ENCODE data around the gene ARX. TPM values are rescaled to one million over a fixed set of nuclear protein-coding genes. Genes with fewer than 3 reads are reported as not detected.

The ARX gene
- total RNA-seq, 2 donors from 2014 or later, result not detected

GRCh38 chrX:25011589-25012432 lies 4.0 kb downstream of the ARX start:
- no peaks in the 10 kb centered on the region for H3K9me3 Mint-ChIP-seq
- H3K4me3 Mint-ChIP-seq, result no peak overlapping the region
- no peak overlapping the region for H3K27ac Mint-ChIP-seq
- DNase-seq (ENCODE audit: low spot score) (no peak), ATAC-seq (no peak)
- no peaks in the 10 kb centered on the region for H3K36me3 Mint-ChIP-seq
- H3K4me1 Mint-ChIP-seq (ENCODE audit: low read depth in 2 of 2), result peaks cover 5 to 18% of the 10 kb centered on the region in 2 donors
- peaks cover 27 to 40% of the 10 kb centered on the region in 2 donors for H3K27me3 Mint-ChIP-seq

- H3K9me3 Mint-ChIP-seq, result no peaks in the 10 kb centered on the region
Measured at GRCh38 chrX:25010784-25011588, 4.8 kb downstream of the ARX start.

GRCh38 chrX:25009407-25009806 lies 6.4 kb downstream of the ARX start:
- DNase-seq (ENCODE audit: low spot score), result no peak
- ATAC-seq, result no peak
- no peaks in the 10 kb centered on the region for H3K36me3 Mint-ChIP-seq
- no peak overlapping the region for H3K27ac Mint-ChIP-seq
- H3K4me1 Mint-ChIP-seq (ENCODE audit: low read depth in 2 of 2), result peaks cover 5 to 14% of the 10 kb centered on the region in 2 donors
- no peak overlapping the region for H3K4me3 Mint-ChIP-seq
- no peaks in the 10 kb centered on the region for H3K9me3 Mint-ChIP-seq
- H3K27me3 Mint-ChIP-seq, result peaks cover 30 to 41% of the 10 kb centered on the region in 2 donors

More at GRCh38 chrX:25010784-25011588, 4.8 kb downstream of the ARX start:
- H3K27me3 Mint-ChIP-seq, result peaks cover 31 to 40% of the 10 kb centered on the region in 2 donors
- no peaks in the 10 kb centered on the region for H3K36me3 Mint-ChIP-seq
- ATAC-seq (no peak), DNase-seq (ENCODE audit: low spot score) (no peak)
- H3K4me3 Mint-ChIP-seq, result no peak overlapping the region
- peaks cover 5 to 12% of the 10 kb centered on the region in 2 donors for H3K4me1 Mint-ChIP-seq (ENCODE audit: low read depth in 2 of 2)
- no peak overlapping the region for H3K27ac Mint-ChIP-seq

- DNase-seq (ENCODE audit: low spot score) (no peak), ATAC-seq (no peak)
- Mint-ChIP-seq H3K4me1 (ENCODE audit: low read depth in 2 of 2) (peaks cover 5 to 12% of the 10 kb centered on the region in 2 donors), H3K27me3 (peaks cover 37 to 41% of the 10 kb centered on the region in 2 donors), H3K4me3 (no peak overlapping the region), H3K27ac (no peak overlapping the region), H3K9me3 (no peaks in the 10 kb centered on the region), H3K36me3 (no peaks in the 10 kb centered on the region)
Measured at GRCh38 chrX:25007059-25008053, 8.4 kb downstream of the ARX start.

DNA sequence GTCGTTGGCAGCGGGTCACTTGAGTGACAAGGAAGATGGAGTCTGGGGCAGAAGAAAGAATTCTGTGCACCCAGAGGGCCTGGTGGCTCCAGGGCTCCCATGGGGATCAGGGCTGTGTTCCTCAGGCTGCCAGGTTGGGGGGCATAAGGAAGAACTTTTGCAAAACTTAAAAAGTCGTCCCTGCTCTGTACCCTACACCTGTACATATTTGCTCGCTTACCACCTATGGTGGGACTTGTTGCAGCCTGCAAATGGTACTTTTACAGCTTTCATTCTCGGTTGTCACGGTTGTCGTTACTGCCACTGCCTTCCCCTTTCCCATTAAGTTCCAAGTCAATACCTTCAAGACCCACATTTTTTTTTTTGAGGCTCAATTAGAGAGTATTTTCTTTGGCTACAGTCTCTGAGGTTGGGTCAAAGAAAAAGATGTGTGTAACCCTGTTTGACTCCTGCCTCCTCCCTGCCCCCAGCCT lies 9.1 kb downstream of the ARX start:
- DNase-seq (ENCODE audit: low spot score), result no peak
- no peak overlapping the region for H3K4me3 Mint-ChIP-seq
- no peak overlapping the region for H3K27ac Mint-ChIP-seq
- peaks cover 37 to 44% of the 10 kb centered on the region in 2 donors for H3K27me3 Mint-ChIP-seq
- H3K36me3 Mint-ChIP-seq, result no peaks in the 10 kb centered on the region
- no peak for ATAC-seq
- H3K4me1 Mint-ChIP-seq (ENCODE audit: low read depth in 2 of 2), result peaks cover 5 to 12% of the 10 kb centered on the region in 2 donors
- no peaks in the 10 kb centered on the region for H3K9me3 Mint-ChIP-seq

- H3K9me3 Mint-ChIP-seq, result no peaks in the 10 kb centered on the region
- ATAC-seq (no peak), DNase-seq (ENCODE audit: low spot score) (no peak)
- peaks cover 5 to 9% of the 10 kb centered on the region in 2 donors for H3K4me1 Mint-ChIP-seq (ENCODE audit: low read depth in 2 of 2)
- no peaks in the 10 kb centered on the region for H3K36me3 Mint-ChIP-seq
- no peak overlapping the region for H3K27ac Mint-ChIP-seq
- peaks cover 33 to 48% of the 10 kb centered on the region in 2 donors for H3K27me3 Mint-ChIP-seq
- H3K4me3 Mint-ChIP-seq, result no peak overlapping the region
Measured at GRCh38 chrX:25005382-25006185, 10.2 kb downstream of the ARX start.

DNA sequence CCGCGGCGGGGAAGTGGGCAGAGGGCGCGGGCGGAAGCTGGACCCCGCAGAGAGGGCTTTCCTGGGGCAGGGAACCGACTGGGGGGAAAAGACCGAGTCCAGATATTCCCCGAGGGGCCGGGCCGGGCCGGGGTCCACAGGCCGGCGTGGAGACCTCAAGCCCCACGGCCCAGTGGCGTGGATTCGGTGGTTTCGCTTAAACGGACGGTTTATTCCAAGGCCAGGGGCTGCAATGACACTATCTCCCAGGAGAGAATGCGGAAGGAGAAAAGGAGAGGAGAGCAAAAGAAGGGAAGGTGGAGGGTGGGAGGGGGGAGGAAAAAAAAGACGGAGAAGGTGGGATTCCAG lies 10.8 kb downstream of the ARX start:
- ATAC-seq, result no peak
- no peak for DNase-seq (ENCODE audit: low spot score)
- Mint-ChIP-seq H3K36me3 (no peaks in the 10 kb centered on the region), H3K4me3 (no peak overlapping the region), H3K27me3 (peaks cover 27 to 42% of the 10 kb centered on the region in 2 donors), H3K9me3 (no peaks in the 10 kb centered on the region), H3K27ac (no peak overlapping the region), H3K4me1 (ENCODE audit: low read depth in 2 of 2) (peaks cover 5 to 9% of the 10 kb centered on the region in 2 donors)

DNA sequence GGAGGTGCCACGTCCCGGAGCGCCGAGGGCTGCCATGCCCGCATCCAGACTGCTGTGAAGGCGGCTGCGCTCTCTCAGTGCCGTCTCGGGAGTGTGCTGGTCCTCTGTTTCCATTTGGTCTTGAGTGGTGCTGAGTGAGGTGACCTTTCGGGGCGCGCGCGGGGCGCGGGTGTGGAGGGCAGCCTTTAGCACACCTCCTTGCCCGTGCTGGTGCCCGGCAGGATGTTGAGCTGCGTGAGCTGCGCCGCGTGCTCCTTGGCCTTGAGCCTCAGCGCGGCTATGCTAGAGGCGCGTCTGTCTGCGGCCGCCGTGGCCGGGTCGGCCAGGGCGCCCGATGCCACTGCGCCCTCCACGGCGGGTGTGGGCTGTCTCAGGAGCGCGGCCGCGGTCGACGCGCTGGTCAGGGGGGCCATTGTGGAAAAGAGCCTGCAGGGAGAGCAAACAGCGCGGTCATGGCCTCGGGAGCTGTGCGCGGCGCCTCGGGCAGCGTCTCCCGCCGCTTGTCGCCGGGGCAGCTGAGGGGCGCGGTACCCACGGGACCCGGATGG lies 11.2 kb downstream of the ARX start:
- peaks cover 5 to 9% of the 10 kb centered on the region in 2 donors for H3K4me1 Mint-ChIP-seq (ENCODE audit: low read depth in 2 of 2)
- no peaks in the 10 kb centered on the region for H3K9me3 Mint-ChIP-seq
- H3K4me3 Mint-ChIP-seq, result no peak overlapping the region
- DNase-seq (ENCODE audit: low spot score) (no peak), ATAC-seq (peak in 1 of 2 donors; percentile 29)
- no peak overlapping the region for H3K27ac Mint-ChIP-seq
- peaks cover 26 to 41% of the 10 kb centered on the region in 2 donors for H3K27me3 Mint-ChIP-seq
- H3K36me3 Mint-ChIP-seq, result no peaks in the 10 kb centered on the region

DNA sequence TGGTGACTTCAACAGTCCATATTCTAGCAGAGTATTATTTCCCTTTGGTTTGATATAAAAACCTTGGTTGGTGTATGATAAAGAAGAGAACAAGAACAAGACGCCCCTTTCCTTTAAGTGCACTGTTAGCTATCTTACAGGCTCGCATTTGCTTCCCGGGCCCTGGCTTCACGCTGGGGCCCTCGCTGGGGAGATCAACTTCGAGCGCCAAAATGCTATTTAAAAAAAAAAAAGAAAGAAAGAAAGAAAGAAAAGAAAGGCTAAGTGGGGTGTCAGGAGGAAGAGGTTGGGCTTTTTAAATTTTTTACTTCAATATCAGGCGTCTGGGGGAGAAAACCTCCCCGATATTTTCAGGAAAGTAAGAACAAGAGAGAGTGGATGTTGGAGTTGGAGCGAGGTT lies 11.7 kb downstream of the ARX start:
- peaks cover 5 to 9% of the 10 kb centered on the region in 2 donors for H3K4me1 Mint-ChIP-seq (ENCODE audit: low read depth in 2 of 2)
- no peaks in the 10 kb centered on the region for H3K9me3 Mint-ChIP-seq
- ATAC-seq (no peak), DNase-seq (ENCODE audit: low spot score) (no peak)
- H3K36me3 Mint-ChIP-seq, result no peaks in the 10 kb centered on the region
- H3K4me3 Mint-ChIP-seq, result no peak overlapping the region
- peaks cover 26 to 41% of the 10 kb centered on the region in 2 donors for H3K27me3 Mint-ChIP-seq
- H3K27ac Mint-ChIP-seq, result no peak overlapping the region

DNA sequence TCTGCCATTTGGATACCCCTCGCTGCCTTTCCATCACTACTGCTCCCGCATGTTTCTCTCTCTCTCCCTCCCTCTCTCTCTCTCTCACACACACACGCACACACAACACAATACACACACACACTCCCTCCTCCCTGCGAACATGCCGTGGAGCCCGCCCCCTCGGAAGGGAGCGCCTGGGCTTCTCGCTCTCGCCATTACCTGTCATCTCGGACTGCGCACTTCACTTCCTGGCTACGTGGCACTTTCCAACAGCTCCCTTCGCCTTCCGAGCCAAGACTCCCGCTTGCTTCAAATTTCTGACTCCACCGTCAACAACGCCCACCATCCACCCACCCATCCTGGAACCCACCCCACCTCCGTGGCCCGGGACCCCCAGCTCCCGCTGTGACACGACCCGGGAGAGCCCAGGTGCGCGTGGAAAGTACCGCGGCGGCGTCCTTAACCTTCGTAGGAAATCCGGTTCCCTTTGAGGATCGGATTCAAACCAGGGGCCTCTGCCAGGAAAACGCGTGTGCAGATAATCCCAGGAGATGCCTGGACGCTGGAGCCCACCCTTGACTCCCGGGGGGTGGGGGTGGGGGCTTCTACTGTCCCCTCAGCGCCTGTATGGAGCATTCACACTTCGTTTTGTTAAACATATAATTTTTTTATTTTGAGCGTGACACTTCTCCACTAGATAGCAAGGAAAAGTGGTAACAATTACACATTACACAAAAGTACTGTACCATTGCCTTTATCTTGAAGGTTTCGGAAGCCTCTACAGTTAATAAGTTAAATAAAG lies 12.5 kb downstream of the ARX start:
- H3K36me3 Mint-ChIP-seq, result no peaks in the 10 kb centered on the region
- no peak for DNase-seq (ENCODE audit: low spot score)
- peak overlapping the region; percentile 47 for H3K4me3 Mint-ChIP-seq
- H3K27ac Mint-ChIP-seq, result no peak overlapping the region
- H3K4me1 Mint-ChIP-seq (ENCODE audit: low read depth in 2 of 2), result peaks cover 5 to 9% of the 10 kb centered on the region in 2 donors
- H3K9me3 Mint-ChIP-seq, result no peaks in the 10 kb centered on the region
- peaks cover 26 to 43% of the 10 kb centered on the region in 2 donors for H3K27me3 Mint-ChIP-seq
- ATAC-seq, result no peak

DNA sequence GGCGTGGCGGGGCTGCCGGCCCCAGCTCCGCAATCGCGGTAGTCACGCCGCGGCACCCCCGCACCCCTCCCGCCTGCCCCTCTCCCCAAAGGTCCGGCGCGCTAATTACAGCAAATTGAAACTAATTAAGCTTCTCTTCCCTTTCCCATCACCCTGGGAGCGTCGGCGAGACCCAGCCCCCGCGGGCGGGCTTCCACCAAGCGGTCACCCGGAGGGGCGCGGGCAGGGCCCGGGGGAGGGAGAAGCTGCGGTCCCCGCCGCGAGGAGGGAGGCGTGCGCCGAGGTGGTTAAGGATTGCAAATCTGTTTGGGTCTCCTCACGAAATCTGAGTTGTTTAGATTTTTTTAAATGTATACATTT lies 13.1 kb downstream of the ARX start:
- H3K27me3 Mint-ChIP-seq, result peaks cover 26 to 38% of the 10 kb centered on the region in 2 donors
- H3K27ac Mint-ChIP-seq, result no peak overlapping the region
- ATAC-seq (no peak), DNase-seq (ENCODE audit: low spot score) (no peak)
- H3K4me3 Mint-ChIP-seq, result no peak overlapping the region
- H3K4me1 Mint-ChIP-seq (ENCODE audit: low read depth in 2 of 2), result peaks cover 5 to 9% of the 10 kb centered on the region in 2 donors
- no peaks in the 10 kb centered on the region for H3K9me3 Mint-ChIP-seq
- H3K36me3 Mint-ChIP-seq, result no peaks in the 10 kb centered on the region
